HG02870 (cell line): ENCODE results near the gene CADPS.

ENCODE experiments used
- ATAC-seq: cut with Tn5 transposase; IDR thresholded peaks from one replicate; pipeline ENCODE4 v1.9.1; 2021; ENCODE audit warnings: mild to moderate bottlenecking, moderate library complexity; ENCODE audit not compliant: unreplicated experiment

Gene CADPS

GRCh38 chr3:62755285-62755684 lies 119.9 kb downstream of the CADPS start:
- ATAC-seq, result no peak

GRCh38 chr3:62749657-62750056 lies 125.6 kb downstream of the CADPS start:
- no peak for ATAC-seq

GRCh38 chr3:62749130-62749529 lies 126.1 kb downstream of the CADPS start:
- ATAC-seq, result no peak

DNA sequence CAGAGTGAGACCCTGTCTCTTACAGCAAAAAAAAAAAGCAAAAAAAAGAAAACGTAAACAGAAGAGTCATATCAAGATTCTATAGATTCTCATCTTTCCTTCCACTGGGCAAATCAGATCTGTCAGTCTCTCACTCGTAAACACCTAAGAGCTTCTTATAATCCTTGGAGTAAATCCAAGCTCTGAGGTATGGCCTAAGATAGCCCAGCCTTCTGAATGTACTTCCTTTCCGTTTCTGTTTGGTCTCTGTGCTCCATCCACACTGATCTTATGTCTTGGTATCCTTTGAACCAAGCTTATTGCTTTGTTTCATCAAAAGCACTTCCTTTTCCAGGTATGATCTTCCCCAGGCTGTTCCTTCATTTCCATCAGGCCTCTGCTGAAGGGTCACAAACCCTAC lies 137.8 kb downstream of the CADPS start:
- no peak for ATAC-seq

DNA sequence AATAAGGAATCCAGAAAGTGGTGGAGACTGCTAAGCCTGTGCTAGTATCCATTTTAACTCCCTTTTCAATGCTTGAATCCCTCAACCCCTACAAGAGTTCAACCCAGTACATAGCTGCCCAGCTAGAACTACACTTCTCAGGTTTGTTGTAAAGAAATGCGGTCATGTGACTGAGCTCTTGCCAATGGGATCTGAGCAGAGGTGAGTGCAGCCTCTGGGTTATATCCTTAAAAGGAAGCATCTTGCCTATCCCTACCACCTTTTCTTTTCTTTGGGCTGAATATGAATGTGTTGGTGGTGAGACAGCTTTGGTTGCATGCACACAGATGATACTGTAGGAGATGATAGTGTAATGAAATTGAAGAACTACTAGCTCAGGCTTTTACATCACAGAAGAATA lies 139.7 kb downstream of the CADPS start:
- no peak for ATAC-seq

GRCh38 chr3:62732183-62732904 lies 142.9 kb downstream of the CADPS start:
- ATAC-seq, result no peak

- ATAC-seq, result no peak
These were observed 147.2 kb downstream of the CADPS start for GRCh38 chr3:62727981-62728380.

DNA sequence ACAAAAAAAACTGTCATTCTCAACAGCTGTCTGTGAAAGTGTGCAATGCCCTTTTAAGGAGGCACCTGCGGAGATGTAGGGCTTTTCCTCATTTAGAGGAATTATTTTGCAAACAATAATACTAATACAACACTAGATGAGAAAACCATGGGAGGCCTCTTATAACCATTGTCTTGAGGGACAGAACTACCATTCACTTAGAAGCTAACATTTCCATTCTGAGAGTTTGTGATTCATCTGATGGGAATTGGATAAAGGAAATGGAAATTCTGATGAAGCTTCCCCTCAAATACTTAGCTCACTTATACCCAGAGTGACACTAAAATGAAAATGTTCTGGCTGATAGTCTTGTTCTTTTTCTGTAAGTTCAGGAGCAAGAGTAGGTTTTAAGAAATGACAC lies 147.7 kb downstream of the CADPS start:
- ATAC-seq, result no peak

GRCh38 chr3:62724503-62724902 lies 150.7 kb downstream of the CADPS start:
- no peak for ATAC-seq

GRCh38 chr3:62723914-62724217 lies 151.3 kb downstream of the CADPS start:
- ATAC-seq, result no peak

DNA sequence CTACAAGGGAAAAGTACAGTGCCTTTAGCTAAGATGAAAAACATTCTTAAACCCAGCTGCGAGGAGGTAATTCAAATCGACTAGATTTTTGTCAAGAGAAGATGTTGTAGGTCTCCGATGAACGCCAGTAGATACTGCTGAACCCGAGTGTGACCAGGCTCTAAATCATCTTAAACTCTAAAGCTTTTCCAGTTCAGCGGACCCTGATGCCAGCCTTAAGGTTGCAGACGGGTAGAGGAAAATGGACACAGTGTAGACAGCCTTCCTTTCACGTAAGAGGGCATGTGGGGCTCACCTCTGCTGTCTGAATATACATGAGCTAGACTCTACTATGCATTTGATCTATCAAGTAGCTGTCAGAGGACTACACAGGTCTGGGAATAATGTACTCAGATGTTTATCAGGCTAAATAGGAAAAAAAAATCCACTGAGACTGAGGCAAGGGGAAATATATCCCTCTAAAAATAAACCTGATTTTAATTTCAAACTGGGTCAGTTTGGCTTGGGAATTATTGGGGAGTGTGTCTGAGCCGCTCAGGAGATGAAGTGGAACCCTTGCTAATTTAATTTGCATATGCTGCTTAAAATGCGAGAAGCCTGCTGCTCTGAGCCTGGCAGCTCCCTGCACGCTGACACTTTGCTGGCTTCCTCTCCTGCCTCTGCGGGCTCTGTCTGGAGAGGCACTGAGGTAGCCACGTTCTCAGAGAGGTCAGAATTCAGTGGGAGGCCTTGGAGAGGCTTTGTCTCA lies 151.9 kb downstream of the CADPS start:
- ATAC-seq, result no peak

DNA sequence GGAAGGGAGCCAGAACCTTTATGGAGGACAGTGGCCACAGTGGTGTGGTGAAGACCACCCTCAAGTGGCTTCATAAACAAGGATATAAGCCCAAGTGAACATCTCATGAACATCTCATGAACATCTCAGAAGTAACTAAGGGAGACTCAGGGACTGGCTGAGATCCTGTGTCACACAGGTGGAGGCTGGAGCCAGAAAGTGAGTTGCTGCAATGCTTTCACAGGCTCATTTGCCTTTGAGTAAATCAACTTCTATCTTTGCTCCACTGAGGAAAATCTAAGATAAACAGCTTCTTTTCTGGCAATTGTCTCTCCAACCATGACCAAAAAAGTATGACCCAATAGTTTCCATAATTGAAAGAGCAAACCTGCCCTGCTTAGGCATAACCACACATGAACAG lies 152.9 kb downstream of the CADPS start:
- ATAC-seq, result no peak

DNA sequence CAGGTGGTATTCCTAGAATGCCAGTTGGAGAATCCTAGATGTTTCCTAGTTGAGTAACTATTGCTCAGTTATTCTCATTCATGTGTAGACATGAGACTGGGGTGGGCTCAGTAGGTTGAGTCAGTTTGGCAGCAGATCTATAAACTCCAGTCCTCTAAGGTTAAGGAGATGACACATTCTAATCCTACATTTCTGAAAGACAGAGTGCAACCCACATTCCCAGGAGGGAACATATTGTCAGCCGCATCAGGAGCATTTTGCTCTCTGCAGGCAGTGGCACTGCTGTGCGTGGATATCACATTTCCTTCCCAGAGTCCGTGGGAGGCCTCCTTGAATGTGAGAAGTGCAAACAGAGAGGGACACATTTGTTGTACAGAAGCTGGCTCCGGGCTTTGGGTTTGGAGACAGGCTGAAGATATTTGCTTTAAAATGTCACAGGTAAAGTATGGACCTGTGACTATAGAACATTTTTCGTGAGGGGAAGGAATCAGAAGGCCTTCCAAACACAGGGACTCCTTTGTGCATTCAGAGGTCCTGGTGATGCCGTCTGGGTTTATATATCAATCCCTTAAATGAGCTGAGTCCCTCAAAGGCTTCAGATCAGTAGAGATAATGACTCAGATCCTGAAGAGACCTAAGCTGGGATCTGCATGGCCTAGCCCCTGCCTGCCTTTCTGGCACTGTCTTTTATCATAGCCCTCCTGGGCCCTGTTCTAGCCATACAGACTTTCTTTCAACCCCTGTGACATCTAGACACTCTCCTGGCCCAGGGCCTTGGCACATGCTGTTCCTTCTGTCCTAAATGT lies 156.5 kb downstream of the CADPS start:
- no peak for ATAC-seq

- ATAC-seq, result no peak
These were observed 157.2 kb downstream of the CADPS start for GRCh38 chr3:62718011-62718410.

DNA sequence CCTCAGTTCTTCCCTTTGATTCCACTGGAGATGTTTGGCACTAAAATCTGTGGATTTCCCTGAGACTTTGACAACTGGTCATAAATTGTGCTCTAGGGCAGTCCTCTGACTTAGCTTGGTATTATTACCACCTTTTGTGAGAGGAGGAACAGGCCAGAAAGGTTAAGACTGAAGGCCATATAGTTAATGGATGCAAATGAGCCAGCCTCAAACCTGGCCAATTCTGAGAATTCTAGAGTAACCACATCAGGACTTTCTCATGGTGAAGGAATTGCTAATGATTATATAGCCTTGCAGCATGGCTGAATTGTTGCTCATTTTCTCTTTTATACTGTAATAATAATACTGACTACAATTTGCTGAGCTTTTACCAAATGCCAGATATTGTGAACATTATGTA lies 162.5 kb downstream of the CADPS start:
- no peak for ATAC-seq

GRCh38 chr3:62710751-62711150 lies 164.5 kb downstream of the CADPS start:
- no peak for ATAC-seq

GRCh38 chr3:62708638-62709373 lies 166.4 kb downstream of the CADPS start:
- ATAC-seq, result no peak

DNA sequence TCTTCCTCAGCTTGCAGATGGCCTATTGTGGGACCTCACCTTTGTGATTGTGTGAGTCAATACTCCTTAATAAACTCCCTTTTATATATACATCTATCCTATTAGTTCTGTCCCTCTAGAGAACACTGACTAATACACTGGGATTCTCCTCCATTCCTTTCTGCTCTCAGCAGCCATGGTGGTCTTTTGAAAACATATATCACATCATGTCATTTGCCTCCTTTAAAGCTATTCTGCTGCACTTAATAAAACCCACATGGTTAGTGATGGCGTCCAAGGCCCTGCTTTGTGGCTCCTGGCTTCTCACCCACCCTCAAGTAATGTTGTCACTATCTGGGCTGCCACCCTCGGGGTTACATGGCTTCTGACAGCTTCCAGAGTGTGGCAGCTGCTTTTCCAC lies 169.5 kb downstream of the CADPS start:
- ATAC-seq, result no peak

- ATAC-seq, result no peak
These were observed 171.6 kb downstream of the CADPS start for GRCh38 chr3:62703451-62704167.

- ATAC-seq, result no peak
These were observed 174.9 kb downstream of the CADPS start for GRCh38 chr3:62700357-62700756.

- ATAC-seq, result no peak
These were observed 175.5 kb downstream of the CADPS start for GRCh38 chr3:62699728-62700127.
